ENCODE measurements around the gene UNCX.

- TF ChIP-seq CTCF (IDR thresholded peaks at IDR 0.05; ENCODE audit: low read depth, low read length): no peak
- no peak for TF ChIP-seq POLR2A (IDR thresholded peaks at IDR 0.05; ENCODE audit: extremely low read depth, insufficient read length)
- no peak for TF ChIP-seq MAX (IDR thresholded peaks at IDR 0.05; ENCODE audit: low read depth, low read length)
- TF ChIP-seq MYC (IDR thresholded peaks at IDR 0.05; ENCODE audit: low read depth, low read length): no peak
Measured at GRCh38 chr7:1283337-1283736, 50.7 kb downstream of the UNCX start.

Measured in NB4 (cell line).